Effector CD4-positive, alpha-beta T cell (primary cell): ENCODE data around the gene SYT9.
A peak's percentile ranks its signal among the peaks of the same experiment; 100 is the strongest.
"Not testable (repeated sequence)": the region's sequence is repeated elsewhere in the genome, so short reads cannot be mapped to it uniquely, and the experiment has no call there.

Experiments used
- DNase-seq: peaks from one replicate; pipeline ENCODE4 v3.0.0-alpha.2; 2020

Gene SYT9

DNA sequence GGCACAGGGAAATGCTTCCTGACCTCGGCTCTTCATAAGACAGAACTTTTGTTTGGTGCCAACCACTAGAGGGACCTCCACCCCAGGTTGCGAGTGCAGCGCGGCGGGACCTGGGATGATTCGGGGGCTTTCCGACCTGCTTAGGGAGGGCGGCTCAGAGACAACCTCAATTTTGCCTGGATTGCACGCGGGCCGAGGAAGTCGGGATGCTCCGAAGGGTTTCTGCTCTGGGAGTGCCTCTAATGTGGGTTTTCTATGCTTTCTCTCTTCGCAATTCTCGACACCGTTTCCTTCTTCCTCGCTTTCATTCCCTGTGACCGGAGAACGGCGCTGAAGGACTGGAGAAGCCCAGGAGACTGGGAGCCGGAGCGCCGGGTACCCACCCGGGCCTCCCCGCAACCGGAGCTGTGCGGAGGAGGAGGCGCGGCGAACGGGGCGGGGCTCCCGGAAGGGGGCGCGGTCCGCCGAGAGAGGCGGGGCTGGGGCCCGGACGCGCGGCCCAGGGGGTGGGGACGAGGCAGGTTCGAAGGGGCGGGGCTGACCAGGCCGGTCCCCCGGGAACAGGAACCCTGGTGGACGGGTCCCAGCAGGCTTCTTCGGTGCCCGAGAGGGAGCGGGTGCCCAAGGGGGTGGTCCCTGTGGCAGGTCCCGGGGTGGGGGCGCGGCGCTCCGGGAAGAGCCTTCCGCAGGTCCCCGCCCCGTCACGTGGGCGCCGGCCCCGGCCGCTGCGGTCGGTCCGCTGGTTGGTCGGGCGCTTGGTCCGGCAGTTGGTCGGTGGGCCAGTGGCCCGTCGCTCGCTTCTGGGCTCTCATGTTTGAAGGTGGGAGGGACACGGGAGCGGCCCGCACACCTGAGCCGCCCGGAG lies 261.8 kb downstream of the SYT9 start, which contains the start of gene PPFIBP2:
TSS of gene PPFIBP2 (plus strand) at position 766 of the 865 bp plus-strand sequence. CDS start 35,477 bp downstream, outside the sequence.
- DNase-seq: peak; percentile 75

DNA sequence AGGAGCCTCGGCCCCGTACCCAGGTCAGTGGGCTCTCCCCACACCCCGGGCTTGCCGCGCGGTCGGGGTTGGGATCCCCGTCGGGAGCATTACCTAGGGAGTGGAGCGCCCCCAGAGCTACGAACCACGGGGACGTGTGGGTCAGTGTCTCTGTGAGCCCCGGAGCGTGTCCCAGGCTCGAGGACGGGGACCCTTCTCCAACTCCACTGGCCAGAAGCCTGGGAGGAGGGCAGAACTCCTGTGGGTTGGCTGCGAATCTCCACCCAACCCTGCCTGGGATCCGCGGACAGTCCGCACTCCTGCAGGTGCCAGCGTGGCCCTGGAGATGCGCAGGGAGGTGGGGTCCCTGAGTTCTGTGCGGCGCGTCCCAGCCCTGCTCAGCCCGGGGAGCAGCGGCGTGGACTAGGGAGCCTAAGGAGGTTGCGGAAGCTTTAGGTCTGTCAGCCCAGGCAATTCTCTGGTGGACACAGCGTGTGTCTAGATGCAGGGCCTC lies 262.4 kb downstream of the SYT9 start:
- DNase-seq: no peak

- DNase-seq: no peak
These were observed 263.8 kb downstream of the SYT9 start for GRCh38 chr11:7515447-7515886.

GRCh38 chr11:7516475-7516874 lies 264.8 kb downstream of the SYT9 start:
- DNase-seq: no peak

DNA sequence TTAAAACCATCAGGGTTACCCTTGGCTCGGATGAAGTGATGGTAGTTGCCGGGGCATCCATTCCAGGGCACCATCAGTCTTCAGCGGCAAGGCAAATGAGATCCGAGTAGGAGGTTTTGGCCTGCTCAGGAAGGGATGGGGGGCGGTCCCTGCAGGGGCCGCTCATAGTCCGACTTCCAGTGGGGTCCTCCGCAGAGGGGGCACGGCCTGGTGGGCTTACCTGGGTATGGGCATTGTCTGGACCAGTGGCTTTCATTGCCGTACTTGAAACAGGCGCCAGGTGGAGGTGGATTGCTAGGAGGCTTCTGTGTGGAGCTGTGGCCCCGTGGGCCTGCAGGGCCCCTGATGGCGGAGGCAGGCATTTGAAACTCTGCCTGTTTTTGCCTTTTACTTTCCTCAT lies 266.0 kb downstream of the SYT9 start:
- DNase-seq: not testable (repeated sequence)
